HEK293 (cell line): Measurements from ENCODE around the gene CD207.

Experiments
- SETDB1 ChIP-seq: IDR thresholded peaks from one replicate; pipeline ENCODE4 v1.6.1; 2017; ENCODE audit warnings: mild to moderate bottlenecking, low read length, moderate library complexity, mixed read lengths; ENCODE audit not compliant: insufficient read length
- ZNF292 ChIP-seq: fragments of 450-650 bp; formaldehyde crosslinking; IDR thresholded peaks from 2 replicates; pipeline ENCODE4 v1.5.1; 2016; ENCODE audit warnings: low read depth, missing biosample characterization, missing genetic modification characterization, borderline replicate concordance
- TF ChIP-seq, protein P1 (sequence below): fragments of 450-650 bp; formaldehyde crosslinking; IDR thresholded peaks from 2 replicates; pipeline ENCODE4 v1.5.1; 2016; ENCODE audit warnings: missing biosample characterization, missing genetic modification characterization

DNA sequence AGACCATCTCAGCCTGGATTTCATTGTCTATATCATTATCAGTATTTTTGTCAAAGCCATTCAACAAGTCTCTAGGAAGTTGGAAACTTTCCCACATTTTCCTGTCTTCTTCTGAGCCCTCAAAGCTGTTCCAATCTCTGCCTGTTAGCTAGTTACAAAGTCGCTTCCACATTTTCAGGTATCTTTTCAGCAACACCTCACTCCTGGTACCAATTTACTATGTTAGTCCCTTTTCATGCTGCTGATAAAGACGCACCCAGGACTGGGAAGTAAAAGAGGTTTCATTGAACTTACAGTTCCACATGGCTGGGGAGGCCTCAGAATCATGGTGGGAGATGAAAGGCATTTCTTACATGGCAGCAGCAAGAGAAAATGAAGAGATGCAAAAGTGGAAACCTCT, 35.9 kb downstream of the CD207 start:
- TF ChIP-seq, protein P1, sequence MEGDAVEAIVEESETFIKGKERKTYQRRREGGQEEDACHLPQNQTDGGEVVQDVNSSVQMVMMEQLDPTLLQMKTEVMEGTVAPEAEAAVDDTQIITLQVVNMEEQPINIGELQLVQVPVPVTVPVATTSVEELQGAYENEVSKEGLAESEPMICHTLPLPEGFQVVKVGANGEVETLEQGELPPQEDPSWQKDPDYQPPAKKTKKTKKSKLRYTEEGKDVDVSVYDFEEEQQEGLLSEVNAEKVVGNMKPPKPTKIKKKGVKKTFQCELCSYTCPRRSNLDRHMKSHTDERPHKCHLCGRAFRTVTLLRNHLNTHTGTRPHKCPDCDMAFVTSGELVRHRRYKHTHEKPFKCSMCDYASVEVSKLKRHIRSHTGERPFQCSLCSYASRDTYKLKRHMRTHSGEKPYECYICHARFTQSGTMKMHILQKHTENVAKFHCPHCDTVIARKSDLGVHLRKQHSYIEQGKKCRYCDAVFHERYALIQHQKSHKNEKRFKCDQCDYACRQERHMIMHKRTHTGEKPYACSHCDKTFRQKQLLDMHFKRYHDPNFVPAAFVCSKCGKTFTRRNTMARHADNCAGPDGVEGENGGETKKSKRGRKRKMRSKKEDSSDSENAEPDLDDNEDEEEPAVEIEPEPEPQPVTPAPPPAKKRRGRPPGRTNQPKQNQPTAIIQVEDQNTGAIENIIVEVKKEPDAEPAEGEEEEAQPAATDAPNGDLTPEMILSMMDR (tag by site-specific recombination): no peak
- no peak for TF ChIP-seq ZNF292 (tag by site-specific recombination)
- TF ChIP-seq SETDB1: no peak
